ENCODE measurements around the gene YKT6. TPM values are rescaled to one million over a fixed set of nuclear protein-coding genes. Genes with fewer than 3 reads are reported as not detected.

Gene YKT6
- total and polyA plus RNA-seq, 2 of the 8 experiments (the other 6 are each of a cell fraction or from before 2014, with no cell fraction given) = 75.3 to 103 TPM

DNA sequence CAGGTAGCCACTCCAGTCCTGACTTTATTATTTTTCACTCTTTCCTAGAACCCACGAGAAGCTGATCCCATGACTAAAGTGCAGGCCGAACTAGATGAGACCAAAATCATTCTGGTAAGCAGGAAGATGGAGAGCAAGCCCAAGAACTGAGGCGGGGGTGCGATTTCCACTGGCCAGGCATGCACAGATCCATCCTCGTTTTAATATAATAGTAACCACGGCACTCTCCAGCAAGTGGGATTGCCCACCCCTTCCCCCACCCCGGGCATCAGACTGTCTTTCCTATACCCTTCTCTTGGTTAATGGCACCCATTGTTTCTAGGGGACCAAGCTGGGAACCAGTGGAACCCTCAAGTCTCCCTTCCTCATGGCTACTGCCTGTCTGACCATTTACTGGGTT lies 7.3 kb downstream of the YKT6 start:
- WGBS, 2 experiments (ENCODE audit: extremely low coverage in 1 of 2, insufficient coverage in 1 of 2, insufficient read length in 1 of 2, insufficient replicate concordance in 2 of 2, low coverage in 1 of 2, low lambda C conversion rate in 2 of 2, missing lambda C conversion rate in 1 of 2) = 94% methylated on average over 7 of the region's 7 CpGs; no CpG with 5 or more reads in 1 of the 2 experiments
- no peak overlapping the region for H3K4ac ChIP-seq (replicated peaks; ENCODE audit: insufficient read length, low read depth, low read length)
- ChIA-PET CTCF (ENCODE audit: partially characterized antibody) (interaction anchor here (0.6 to 2.3 kb wide), 8 partner anchors 9 to 357 kb away, joined by 3 to 12 read pairs (median 4); no protein-coding TSS in a partner anchor), POLR2A (ENCODE audit: partially characterized antibody) (no interaction called here)
- H3K18ac ChIP-seq (ENCODE audit: extremely low read depth, low read length) = no peak overlapping the region
- H3K23ac ChIP-seq (ENCODE audit: insufficient read length) = no peak overlapping the region
- no peak overlapping the region for H3K56ac ChIP-seq (replicated peaks; ENCODE audit: insufficient read length, low read depth, low read length)
- no peak overlapping the region for H2BK120ac ChIP-seq (replicated peaks; ENCODE audit: low read depth, low read length)
- H3K9ac ChIP-seq (replicated peaks in 1 of 4; ENCODE audit: extremely low read depth in 1 of 4, low read depth in 3 of 4, low read length in 3 of 4) = no peak overlapping the region
- no peaks in the 10 kb centered on the region for H3K9me3 ChIP-seq (ENCODE audit: insufficient read depth in 2 of 2, low read depth in 1 of 2, low read length in 1 of 2)
- H3K14ac ChIP-seq (ENCODE audit: insufficient read length) = no peak overlapping the region
- H2BK5ac ChIP-seq (ENCODE audit: low read depth, low read length) = no peak overlapping the region
- no peak overlapping the region for H3K4me3 ChIP-seq (ENCODE audit: extremely low read depth in 1 of 4, insufficient read depth in 2 of 4, low read depth in 3 of 4, low read length in 4 of 4)
- H2BK15ac ChIP-seq (ENCODE audit: low read length) = no peak overlapping the region
- H4K8ac ChIP-seq (ENCODE audit: extremely low read depth, insufficient read depth, low read length) = no peak overlapping the region
- no peak for DNase-seq (ENCODE audit: low read depth in 1 of 2, low spot score in 2 of 2)
- no peak overlapping the region for H4K5ac ChIP-seq (ENCODE audit: insufficient read length, low read depth, low read length)
- H2BK12ac ChIP-seq (ENCODE audit: low read depth, low read length) = no peak overlapping the region
- H2AK5ac ChIP-seq (ENCODE audit: low read depth, low read length) = no peak overlapping the region
- H3K79me2 ChIP-seq (ENCODE audit: control insufficient read depth in 1 of 2, insufficient read depth in 2 of 2, low read length in 2 of 2) = peaks cover 8 to 15% of the 10 kb centered on the region in 2 experiments
- H2AFZ ChIP-seq (ENCODE audit: low read length) = no peak overlapping the region
- no peak for FAIRE-seq
- no peaks in the 10 kb centered on the region for H3K4me1 ChIP-seq (replicated peaks in 1 of 4; ENCODE audit: control insufficient read depth in 3 of 4, insufficient read depth in 4 of 4, low read length in 3 of 4)
- no peak overlapping the region for H3K27ac ChIP-seq (ENCODE audit: low read depth, low read length)
- H3K23me2 ChIP-seq (ENCODE audit: low read depth, low read length) = no peaks in the 10 kb centered on the region
- peaks cover 3 to 11% of the 10 kb centered on the region in 2 experiments for H4K20me1 ChIP-seq (replicated peaks in 1 of 2; ENCODE audit: control insufficient read depth in 1 of 2, insufficient read depth in 2 of 2, low read length in 2 of 2)
- no peak overlapping the region for H4K91ac ChIP-seq (replicated peaks; ENCODE audit: insufficient read length, low read length)
- no peaks in the 10 kb centered on the region for H3K79me1 ChIP-seq (ENCODE audit: low read depth, low read length)
- peaks cover 24 to 69% (median 52%) of the 10 kb centered on the region in 4 experiments for H3K36me3 ChIP-seq (ENCODE audit: control insufficient read depth in 2 of 4, insufficient read depth in 4 of 4, low read length in 3 of 4)
- H2BK20ac ChIP-seq (ENCODE audit: low read length) = no peak overlapping the region
- H3K4me2 ChIP-seq (ENCODE audit: insufficient read depth in 1 of 2, low read depth in 2 of 2, low read length in 2 of 2) = no peak overlapping the region
- no peaks in the 10 kb centered on the region for H3K27me3 ChIP-seq (replicated peaks in 1 of 4; ENCODE audit: control insufficient read depth in 3 of 4, extremely low read depth in 1 of 4, insufficient read depth in 3 of 4, low read length in 3 of 4)
- TF ChIP-seq NANOG (IDR thresholded peaks at IDR 0.05; ENCODE audit: insufficient read depth, low read depth, low read length, poor library complexity, severe bottlenecking) (no peak), ATF3 (IDR thresholded peaks at IDR 0.05; ENCODE audit: insufficient read depth, low read depth, low read length) (no peak), EGR1 (IDR thresholded peaks at IDR 0.05; ENCODE audit: borderline replicate concordance, low read depth, low read length) (no peak), TAF7 (optimal IDR thresholded peaks at IDR 0.05; ENCODE audit: borderline replicate concordance, low read depth, low read length) (no peak), NRF1 (IDR thresholded peaks at IDR 0.05; ENCODE audit: low read depth, low read length) (no peak), SIRT6 (IDR thresholded peaks at IDR 0.05; ENCODE audit: low read length) (no peak), GABPA (IDR thresholded peaks at IDR 0.05; ENCODE audit: borderline replicate concordance, insufficient read depth, low read length) (no peak), SP4 (IDR thresholded peaks at IDR 0.05; ENCODE audit: low read length) (no peak), BCL11A (IDR thresholded peaks at IDR 0.05; ENCODE audit: low read depth in 2 of 2, low read length in 2 of 2) (no peak), CHD1 (IDR thresholded peaks at IDR 0.05; ENCODE audit: low read depth, low read length) (no peak), YY1 (IDR thresholded peaks at IDR 0.05; ENCODE audit: low read depth, low read length) (no peak), TBP (IDR thresholded peaks at IDR 0.05; ENCODE audit: low read depth, low read length) (no peak), EP300 (IDR thresholded peaks at IDR 0.05; ENCODE audit: borderline replicate concordance in 1 of 2, low read depth in 2 of 2, low read length in 2 of 2) (no peak)
- TF ChIP-seq, protein P1, sequence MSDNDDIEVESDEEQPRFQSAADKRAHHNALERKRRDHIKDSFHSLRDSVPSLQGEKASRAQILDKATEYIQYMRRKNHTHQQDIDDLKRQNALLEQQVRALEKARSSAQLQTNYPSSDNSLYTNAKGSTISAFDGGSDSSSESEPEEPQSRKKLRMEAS (IDR thresholded peaks at IDR 0.05) = no peak

Data from H1 (cell line).